ENCODE data around the gene SUSD1. TPM values are rescaled to one million over a fixed set of nuclear protein-coding genes. Genes with fewer than 3 reads are reported as not detected.
"Not testable (repeated sequence)": the region's sequence is repeated elsewhere in the genome, so short reads cannot be mapped to it uniquely, and the experiment has no call there.

SUSD1 gene
- total RNA-seq, 1 donor from 2014 or later, result 41.1 TPM

- Mint-ChIP-seq H3K9me3 (ENCODE audit: low read depth) (no peaks in the 10 kb centered on the region), H3K4me1 (ENCODE audit: low read depth) (peaks cover 4% of the 10 kb centered on the region), H3K4me3 (ENCODE audit: low read depth) (no peak overlapping the region), H3K36me3 (ENCODE audit: insufficient read depth) (peaks cover 19% of the 10 kb centered on the region), H3K27me3 (no peaks in the 10 kb centered on the region), H3K27ac (no peak overlapping the region)
- no peak for DNase-seq (ENCODE audit: low spot score, unreplicated experiment)
- TF ChIP-seq CTCF (IDR thresholded peaks at IDR 0.05; ENCODE audit: unreplicated experiment), result no peak
These were observed 34.2 kb downstream of the SUSD1 start for GRCh38 chr9:112140936-112141335.

- H3K36me3 Mint-ChIP-seq (ENCODE audit: insufficient read depth), result peaks cover 32% of the 10 kb centered on the region
- TF ChIP-seq CTCF (IDR thresholded peaks at IDR 0.05; ENCODE audit: unreplicated experiment), result no peak
- no peak for DNase-seq (ENCODE audit: low spot score, unreplicated experiment)
- no peaks in the 10 kb centered on the region for H3K27me3 Mint-ChIP-seq
- H3K27ac Mint-ChIP-seq, result peak overlapping the region; percentile 46
- H3K4me1 Mint-ChIP-seq (ENCODE audit: low read depth), result no peaks in the 10 kb centered on the region
- peaks cover 10% of the 10 kb centered on the region for H3K9me3 Mint-ChIP-seq (ENCODE audit: low read depth)
- H3K4me3 Mint-ChIP-seq (ENCODE audit: low read depth), result no peak overlapping the region
These were observed 38.0 kb downstream of the SUSD1 start for GRCh38 chr9:112137066-112137465.

- H3K4me3 Mint-ChIP-seq (ENCODE audit: low read depth), result no peak overlapping the region
- no peak for DNase-seq (ENCODE audit: low spot score, unreplicated experiment)
- no peaks in the 10 kb centered on the region for H3K4me1 Mint-ChIP-seq (ENCODE audit: low read depth)
- no peak for TF ChIP-seq CTCF (IDR thresholded peaks at IDR 0.05; ENCODE audit: unreplicated experiment)
- H3K27me3 Mint-ChIP-seq, result no peaks in the 10 kb centered on the region
- peaks cover 10% of the 10 kb centered on the region for H3K9me3 Mint-ChIP-seq (ENCODE audit: low read depth)
- peaks cover 28% of the 10 kb centered on the region for H3K36me3 Mint-ChIP-seq (ENCODE audit: insufficient read depth)
- H3K27ac Mint-ChIP-seq, result no peak overlapping the region
These were observed 39.4 kb downstream of the SUSD1 start for GRCh38 chr9:112135706-112136105.

GRCh38 chr9:112133806-112134205, 41.3 kb downstream of the SUSD1 start:
- H3K4me3 Mint-ChIP-seq (ENCODE audit: low read depth); H3K27ac Mint-ChIP-seq; DNase-seq (ENCODE audit: low spot score, unreplicated experiment); H3K27me3 Mint-ChIP-seq; H3K4me1 Mint-ChIP-seq (ENCODE audit: low read depth): not testable (repeated sequence)
- Mint-ChIP-seq H3K9me3 (ENCODE audit: low read depth) (peaks cover 10% of the 10 kb centered on the region), H3K36me3 (ENCODE audit: insufficient read depth) (peaks cover 30% of the 10 kb centered on the region)

- Mint-ChIP-seq H3K4me1 (ENCODE audit: low read depth) (peaks cover under 1% of the 10 kb centered on the region), H3K4me3 (ENCODE audit: low read depth) (no peak overlapping the region), H3K27me3 (no peaks in the 10 kb centered on the region), H3K9me3 (ENCODE audit: low read depth) (peaks cover 10% of the 10 kb centered on the region), H3K36me3 (ENCODE audit: insufficient read depth) (peaks cover 35% of the 10 kb centered on the region), H3K27ac (no peak overlapping the region)
- no peak for TF ChIP-seq CTCF (IDR thresholded peaks at IDR 0.05; ENCODE audit: unreplicated experiment)
- DNase-seq (ENCODE audit: low spot score, unreplicated experiment), result no peak
These were observed 42.7 kb downstream of the SUSD1 start for GRCh38 chr9:112132356-112132755.

- Mint-ChIP-seq H3K27ac (peak overlapping the region; percentile 83), H3K4me1 (ENCODE audit: low read depth) (peaks cover 3% of the 10 kb centered on the region), H3K9me3 (ENCODE audit: low read depth) (peaks cover 10% of the 10 kb centered on the region), H3K4me3 (ENCODE audit: low read depth) (no peak overlapping the region), H3K36me3 (ENCODE audit: insufficient read depth) (peaks cover 34% of the 10 kb centered on the region), H3K27me3 (no peaks in the 10 kb centered on the region)
- no peak for DNase-seq (ENCODE audit: low spot score, unreplicated experiment)
- no peak for TF ChIP-seq CTCF (IDR thresholded peaks at IDR 0.05; ENCODE audit: unreplicated experiment)
These were observed 44.1 kb downstream of the SUSD1 start for GRCh38 chr9:112130997-112131396.

Data from progenitor cell of endocrine pancreas (in vitro differentiated cells).